CD14-positive monocyte (primary cell): ENCODE data around the gene TRDN. TPM values are rescaled to one million over a fixed set of nuclear protein-coding genes. Genes with fewer than 3 reads are reported as not detected.

Source experiments
- DNase-seq, 3 donors: peaks; one replicate each; pipeline ENCODE4 v3.0.0-alpha.2; 2011 to 2022
- H2AFZ ChIP-seq: 2 replicates; pipeline ENCODE4 v1.6.0; 2012; ENCODE audit warnings: mild to moderate bottlenecking, low read depth, low read length, inconsistent platforms; ENCODE audit not compliant: insufficient read depth, poor library complexity, severe bottlenecking
- H3K27ac ChIP-seq, 2 donors: 1 replicate in 1 of 2; 2 replicates in 1 of 2; pipeline ENCODE4 v1.5.1; 2012 to 2013; ENCODE audit warnings: low read length in 2 of 2, control low read depth in 1 of 2, inconsistent platforms in 1 of 2, low read depth in 1 of 2, mild to moderate bottlenecking in 1 of 2
- H3K27me3 ChIP-seq, 2 donors: one replicate each; pipeline versions ENCODE4 v1.6.0 to v1.6.1; 2011 to 2013; ENCODE audit warnings: low read length in 2 of 2; ENCODE audit not compliant: control insufficient read depth in 2 of 2, insufficient read depth in 2 of 2
- H3K36me3 ChIP-seq, 2 donors: replicated peaks in 1 of 2; 1 replicate in 1 of 2; 2 replicates in 1 of 2; pipeline versions ENCODE4 v1.5.1 to v1.6.1; 2012 to 2013; ENCODE audit warnings: low read length in 2 of 2, control low read depth in 1 of 2, inconsistent platforms in 1 of 2, mild to moderate bottlenecking in 1 of 2; ENCODE audit not compliant: insufficient read depth in 2 of 2, control insufficient read depth in 1 of 2
- H3K4me1 ChIP-seq, 2 donors: 1 replicate in 1 of 2; 2 replicates in 1 of 2; pipeline versions ENCODE4 v1.5.1 to v1.6.1; 2012 to 2013; ENCODE audit warnings: low read length in 2 of 2, control low read depth in 1 of 2, inconsistent platforms in 1 of 2, mild to moderate bottlenecking in 1 of 2, moderate library complexity in 1 of 2; ENCODE audit not compliant: insufficient read depth in 2 of 2, control insufficient read depth in 1 of 2
- H3K4me2 ChIP-seq: replicated peaks from 2 replicates; pipeline ENCODE3; 2012; ENCODE audit warnings: low read length, moderate library complexity, mild to moderate bottlenecking; ENCODE audit not compliant: poor library complexity, severe bottlenecking; ENCODE audit errors: extremely low read depth
- H3K4me3 ChIP-seq, 3 experiments: fragments of 200-600 bp in 1 of 3; sonication (generic) in 1 of 3; replicated peaks in 1 of 3; 1 replicate in 2 of 3; 2 replicates in 1 of 3; pipeline ENCODE4 v1.5.1; 2011 to 2013; ENCODE audit warnings: low read length in 3 of 3, mild to moderate bottlenecking in 3 of 3, control low read depth in 2 of 3, low read depth in 2 of 3, inconsistent platforms in 1 of 3, moderate library complexity in 1 of 3
- H3K79me2 ChIP-seq: 2 replicates; pipeline ENCODE4 v1.6.0; 2012; ENCODE audit warnings: mild to moderate bottlenecking, control low read depth, inconsistent platforms, low read length, moderate library complexity; ENCODE audit not compliant: insufficient read depth
- H3K9ac ChIP-seq: 2 replicates; pipeline ENCODE4 v1.6.0; 2017; ENCODE audit warnings: low read length, mild to moderate bottlenecking; ENCODE audit not compliant: insufficient read depth, poor library complexity, severe bottlenecking
- H3K9me3 ChIP-seq, 2 donors: replicated peaks in 1 of 2; 1 replicate in 1 of 2; 2 replicates in 1 of 2; pipeline versions ENCODE4 v1.5.1 to v1.6.1; 2012 to 2013; ENCODE audit warnings: low read length in 2 of 2, control low read depth in 1 of 2; ENCODE audit not compliant: control insufficient read depth in 1 of 2, insufficient read depth in 1 of 2
- H4K20me1 ChIP-seq: 2 replicates; pipeline ENCODE4 v1.6.0; 2012; ENCODE audit warnings: mild to moderate bottlenecking, low read length, control low read depth, moderate library complexity; ENCODE audit not compliant: insufficient read depth
- H3K27ac Mint-ChIP-seq, 7 donors: one replicate each; pipeline ENCODE4 v1.8.0; 2020; ENCODE audit warnings: mild to moderate bottlenecking in 7 of 7, mixed read lengths in 7 of 7, moderate library complexity in 6 of 7, inconsistent platforms in 2 of 7
- H3K27me3 Mint-ChIP-seq, 3 donors: one replicate each; pipeline ENCODE4 v1.8.0; 2021 to 2022; ENCODE audit warnings: low read depth in 3 of 3, mild to moderate bottlenecking in 3 of 3, mixed read lengths in 3 of 3, moderate library complexity in 3 of 3, inconsistent platforms in 1 of 3
- H3K36me3 Mint-ChIP-seq, 2 donors: one replicate each; pipeline ENCODE4 v1.8.0; 2020; ENCODE audit warnings: mixed read lengths in 2 of 2, inconsistent platforms in 1 of 2, mild to moderate bottlenecking in 1 of 2
- H3K4me1 Mint-ChIP-seq: one replicate; pipeline ENCODE4 v1.8.0; 2020; ENCODE audit warnings: mild to moderate bottlenecking, mixed read lengths
- H3K4me3 Mint-ChIP-seq, 2 donors: one replicate each; pipeline ENCODE4 v1.8.0; 2020; ENCODE audit warnings: mild to moderate bottlenecking in 2 of 2, mixed read lengths in 2 of 2, moderate library complexity in 1 of 2
- H3K9me3 Mint-ChIP-seq, 7 donors: one replicate each; pipeline ENCODE4 v1.8.0; 2020 to 2022; ENCODE audit warnings: mixed read lengths in 7 of 7, mild to moderate bottlenecking in 6 of 7, moderate library complexity in 6 of 7, inconsistent platforms in 2 of 7
- CTCF ChIP-seq: fragments of 200-600 bp; IDR thresholded peaks from one replicate; pipeline ENCODE4 v1.8.0; 2022; ENCODE audit warnings: antibody characterized with exemption, mild to moderate bottlenecking
- WGBS: methylation state at CpG from one replicate; pipeline ENCODE4 v1.1.5; 2013; ENCODE audit warnings: missing lambda C conversion rate; ENCODE audit not compliant: insufficient coverage; 5-methylcytosine and 5-hydroxymethylcytosine counted together
- intact Hi-C, 2 donors: fragments of 100-400 bp; cut with micrococcal nuclease; formaldehyde crosslinking; loops; one replicate each; pipeline versions ENCODE4 v1.15.0 to v1.15.1; 2023
- polyA plus RNA-seq, 3 donors: library from polyadenylated mRNA; depleted of rRNA in 1 of 3; unstranded in 2 of 3; stranded (reverse) in 1 of 3; fragments of 300-500 nt in 2 of 3; fragments of >200 nt in 1 of 3; fragmentation: Illumina TruSeq in 2 of 3; gene quantifications; 1 replicate in 2 of 3; 2 replicates in 1 of 3; pipeline ENCODE4 v1.2.3, GENCODE V29; 2012 to 2021

Gene TRDN
- polyA plus RNA-seq, 3 donors, result not detected

GRCh38 chr6:123547216-123547978 lies 89.4 kb downstream of the TRDN start:
- peaks cover 0 to 2% (median 0%) of the 10 kb centered on the region in 7 donors for H3K9me3 Mint-ChIP-seq
- H3K4me1 Mint-ChIP-seq, result no peaks in the 10 kb centered on the region
- Histone ChIP-seq H3K79me2 (no peaks in the 10 kb centered on the region), H3K36me3 (no peaks in the 10 kb centered on the region), H2AFZ (no peak overlapping the region), H3K4me3 (no peak overlapping the region), H3K9ac (no peak overlapping the region), H3K27ac (no peak overlapping the region), H3K9me3 (no peaks in the 10 kb centered on the region), H3K4me1 (no peaks in the 10 kb centered on the region), H3K27me3 (no peaks in the 10 kb centered on the region), H3K4me2 (no peak overlapping the region), H4K20me1 (no peaks in the 10 kb centered on the region)
- no peak for TF ChIP-seq CTCF
- no peak for DNase-seq
- peaks cover 0 to 2% (median 0%) of the 10 kb centered on the region in 3 donors for H3K27me3 Mint-ChIP-seq
- intact Hi-C loops, result no loop called here
- H3K36me3 Mint-ChIP-seq, result no peaks in the 10 kb centered on the region
- no peak overlapping the region for H3K4me3 Mint-ChIP-seq
- no peak overlapping the region for H3K27ac Mint-ChIP-seq

- TF ChIP-seq CTCF, result no peak
Observed at GRCh38 chr6:123546537-123546936, 90.2 kb downstream of the TRDN start.

More at GRCh38 chr6:123546537-123546936, 90.2 kb downstream of the TRDN start:
- Mint-ChIP-seq H3K4me3 (no peak overlapping the region), H3K36me3 (no peaks in the 10 kb centered on the region), H3K9me3 (peaks cover 0 to 2% (median 0%) of the 10 kb centered on the region in 7 donors), H3K27me3 (peaks cover 0 to 2% (median 0%) of the 10 kb centered on the region in 3 donors), H3K4me1 (no peaks in the 10 kb centered on the region), H3K27ac (no peak overlapping the region)
- Histone ChIP-seq H3K4me3 (no peak overlapping the region), H3K9me3 (no peaks in the 10 kb centered on the region), H2AFZ (no peak overlapping the region), H3K79me2 (no peaks in the 10 kb centered on the region), H3K27me3 (no peaks in the 10 kb centered on the region), H3K9ac (no peak overlapping the region), H3K4me2 (no peak overlapping the region), H3K36me3 (no peaks in the 10 kb centered on the region), H4K20me1 (no peaks in the 10 kb centered on the region), H3K4me1 (no peaks in the 10 kb centered on the region), H3K27ac (no peak overlapping the region)
- 91% methylated on average over 1 of the region's 2 CpGs for WGBS
- no peak for DNase-seq
- intact Hi-C loops, result no loop called here
